Skeletal muscle satellite cell (primary cell): ENCODE results near the gene DRG2.

Source experiments
- H3K27me3 ChIP-seq: 2 replicates; pipeline ENCODE4 v1.7.0; 2013; ENCODE audit warnings: low read length; ENCODE audit not compliant: control insufficient read depth, insufficient read depth
- H3K36me3 ChIP-seq: 2 replicates; pipeline ENCODE4 v1.7.0; 2013; ENCODE audit warnings: mild to moderate bottlenecking, control low read depth, low read length; ENCODE audit not compliant: insufficient read depth
- H3K4me1 ChIP-seq: 2 replicates; pipeline ENCODE4 v1.7.0; 2013; ENCODE audit warnings: low read length; ENCODE audit not compliant: control insufficient read depth, insufficient read depth
- H3K4me2 ChIP-seq: 2 replicates; pipeline ENCODE4 v1.7.0; 2013; ENCODE audit warnings: mild to moderate bottlenecking, low read length
- H3K4me3 ChIP-seq: 2 replicates; pipeline ENCODE4 v1.7.0; 2013; ENCODE audit warnings: low read length
- H3K9ac ChIP-seq: 2 replicates; pipeline ENCODE4 v1.7.0; 2013; ENCODE audit warnings: mild to moderate bottlenecking, low read depth, low read length, moderate library complexity
- H3K9me3 ChIP-seq: replicated peaks from 2 replicates; pipeline ENCODE4 v1.7.0; 2013; ENCODE audit warnings: mild to moderate bottlenecking, control low read depth, low read length

DRG2 gene

DNA sequence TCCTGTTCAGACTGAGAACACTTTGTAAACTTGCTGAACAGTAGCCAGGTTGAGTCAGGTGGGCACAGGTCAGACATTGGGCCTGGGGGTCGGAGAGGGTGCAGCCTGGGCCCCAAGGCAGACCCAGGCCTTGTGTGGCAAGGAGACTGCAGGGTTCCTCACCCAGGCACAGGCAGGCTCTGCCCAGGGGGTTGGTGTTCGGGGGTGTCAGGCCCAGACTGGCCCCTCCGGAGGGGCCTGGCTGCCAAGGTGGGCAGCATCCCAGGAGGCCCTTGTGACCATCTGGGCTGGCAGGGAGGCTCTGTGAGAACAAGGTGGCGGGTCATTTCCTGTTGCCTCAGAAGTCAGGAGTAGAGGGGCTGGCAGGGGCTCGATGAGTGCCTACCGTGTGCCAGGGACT is 20.2 kb downstream of the DRG2 start:
- no peaks in the 10 kb centered on the region for H3K27me3 ChIP-seq
- no peak overlapping the region for H3K4me2 ChIP-seq
- H3K36me3 ChIP-seq, result peaks cover 12% of the 10 kb centered on the region
- no peak overlapping the region for H3K4me3 ChIP-seq
- H3K4me1 ChIP-seq, result no peaks in the 10 kb centered on the region
- no peak overlapping the region for H3K9ac ChIP-seq
- H3K9me3 ChIP-seq, result no peaks in the 10 kb centered on the region

DNA sequence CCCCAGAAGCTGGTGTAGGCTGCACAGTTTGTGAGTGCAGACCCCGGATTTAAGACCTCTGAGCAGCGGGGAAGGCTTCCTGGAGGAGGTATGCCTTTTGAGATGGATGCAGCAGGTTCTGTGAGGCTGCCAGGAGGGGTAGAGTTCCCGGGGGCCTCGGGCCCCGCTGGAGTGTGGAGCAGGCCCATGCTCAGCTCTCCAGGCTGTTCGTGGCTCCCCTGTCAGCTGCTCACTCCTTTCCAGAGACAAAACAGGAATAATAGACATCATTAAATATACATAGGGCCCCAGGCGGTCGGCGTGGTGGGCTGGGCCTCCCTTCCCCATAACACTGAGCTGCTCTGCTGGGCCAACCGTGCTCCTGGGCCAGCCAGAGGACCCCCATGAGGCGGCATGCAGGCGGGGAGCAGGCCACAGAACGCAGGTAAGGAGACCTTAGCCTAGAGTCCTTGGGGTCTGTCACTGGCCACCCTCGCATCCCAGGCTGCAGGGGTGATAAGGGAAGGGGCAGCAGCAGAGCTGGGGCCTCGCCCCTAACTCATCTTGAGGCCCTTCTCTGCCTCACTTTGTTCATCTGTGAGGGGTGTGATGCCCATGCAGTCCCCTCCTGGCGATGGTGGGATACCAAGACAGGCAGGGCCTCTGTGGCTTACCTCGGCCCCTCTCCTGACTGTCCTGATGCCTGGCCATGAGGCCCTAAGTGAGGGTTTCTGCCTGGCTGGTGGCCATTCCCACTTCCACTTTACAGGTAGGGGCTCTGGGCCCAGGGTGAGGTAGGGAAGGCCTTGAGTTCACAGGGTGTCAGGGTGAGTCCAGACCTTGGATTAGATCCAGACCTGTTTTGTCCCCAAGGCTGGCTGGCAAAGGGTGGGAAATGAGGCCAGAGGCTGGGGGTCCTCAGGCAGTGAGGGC is 20.9 kb downstream of the DRG2 start, which contains the start of gene MYO15A:
MYO15A (plus strand) TSS at position 356 of the 912 bp plus-strand sequence. CDS start 10,045 bp downstream, outside the sequence.
- Histone ChIP-seq H3K4me1 (no peaks in the 10 kb centered on the region), H3K4me3 (no peak within 1 kb of the TSS), H3K9me3 (no peaks in the 10 kb centered on the region), H3K36me3 (peaks cover 12% of the 10 kb centered on the region), H3K9ac (no peak within 1 kb of the TSS), H3K4me2 (no peak within 1 kb of the TSS), H3K27me3 (no peaks in the 10 kb centered on the region)

DNA sequence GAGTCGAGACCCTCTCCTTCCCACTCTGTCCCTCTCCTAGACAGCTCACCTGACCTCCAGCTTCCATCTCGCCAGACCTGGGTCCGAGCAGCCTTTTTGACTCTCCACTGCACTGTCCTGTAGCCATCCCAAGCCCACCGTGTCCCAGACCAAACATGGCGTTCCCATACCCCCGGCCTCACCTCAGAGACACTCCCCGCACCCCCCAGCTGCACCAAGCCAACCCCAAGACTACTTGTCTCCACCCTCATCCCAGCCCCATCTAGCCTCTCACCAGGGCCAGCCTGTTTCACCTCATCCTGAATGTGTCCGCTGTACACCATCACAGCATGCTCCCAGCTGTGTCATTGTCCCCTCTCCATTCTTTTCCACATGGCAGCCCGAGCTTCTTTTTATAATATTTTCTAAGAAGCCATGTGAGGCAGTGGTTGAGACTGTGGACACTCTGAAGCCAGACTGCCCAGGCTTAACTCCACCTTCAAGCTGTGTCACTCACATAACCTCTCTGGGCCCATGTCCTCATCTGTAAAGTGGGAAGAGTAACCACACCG is 22.3 kb downstream of the DRG2 start:
- no peaks in the 10 kb centered on the region for H3K4me1 ChIP-seq
- H3K4me3 ChIP-seq, result no peak overlapping the region
- H3K9me3 ChIP-seq, result no peaks in the 10 kb centered on the region
- H3K9ac ChIP-seq, result no peak overlapping the region
- no peaks in the 10 kb centered on the region for H3K27me3 ChIP-seq
- H3K36me3 ChIP-seq, result peaks cover 10% of the 10 kb centered on the region
- H3K4me2 ChIP-seq, result no peak overlapping the region

DNA sequence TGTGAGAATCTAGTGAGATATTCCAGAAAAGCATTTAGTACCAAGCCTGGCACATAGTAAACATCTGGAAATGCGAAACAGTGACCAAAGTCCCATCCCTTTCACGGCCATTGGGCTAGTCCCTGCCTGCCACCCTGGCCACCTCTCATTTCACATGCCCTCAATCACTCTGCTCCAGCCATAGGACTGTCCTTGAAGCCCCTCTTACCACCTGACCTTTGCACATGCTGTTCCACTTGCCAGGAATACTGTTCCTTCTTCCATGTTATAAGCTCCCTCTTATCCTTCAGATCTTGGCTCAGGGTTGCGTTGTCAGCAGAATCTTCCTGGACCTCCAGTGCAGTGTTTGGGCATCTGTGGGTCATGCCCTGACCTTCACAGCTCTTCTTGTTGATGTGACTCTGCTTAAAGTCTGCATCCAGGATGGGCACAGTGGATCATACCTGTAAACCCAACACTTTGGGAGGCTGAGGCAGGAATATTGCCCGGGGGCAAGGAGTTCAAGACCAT is 22.9 kb downstream of the DRG2 start:
- Histone ChIP-seq H3K9me3 (no peaks in the 10 kb centered on the region), H3K4me1 (no peaks in the 10 kb centered on the region), H3K9ac (no peak overlapping the region), H3K4me2 (no peak overlapping the region), H3K36me3 (peaks cover 8% of the 10 kb centered on the region), H3K4me3 (no peak overlapping the region), H3K27me3 (no peaks in the 10 kb centered on the region)

DNA sequence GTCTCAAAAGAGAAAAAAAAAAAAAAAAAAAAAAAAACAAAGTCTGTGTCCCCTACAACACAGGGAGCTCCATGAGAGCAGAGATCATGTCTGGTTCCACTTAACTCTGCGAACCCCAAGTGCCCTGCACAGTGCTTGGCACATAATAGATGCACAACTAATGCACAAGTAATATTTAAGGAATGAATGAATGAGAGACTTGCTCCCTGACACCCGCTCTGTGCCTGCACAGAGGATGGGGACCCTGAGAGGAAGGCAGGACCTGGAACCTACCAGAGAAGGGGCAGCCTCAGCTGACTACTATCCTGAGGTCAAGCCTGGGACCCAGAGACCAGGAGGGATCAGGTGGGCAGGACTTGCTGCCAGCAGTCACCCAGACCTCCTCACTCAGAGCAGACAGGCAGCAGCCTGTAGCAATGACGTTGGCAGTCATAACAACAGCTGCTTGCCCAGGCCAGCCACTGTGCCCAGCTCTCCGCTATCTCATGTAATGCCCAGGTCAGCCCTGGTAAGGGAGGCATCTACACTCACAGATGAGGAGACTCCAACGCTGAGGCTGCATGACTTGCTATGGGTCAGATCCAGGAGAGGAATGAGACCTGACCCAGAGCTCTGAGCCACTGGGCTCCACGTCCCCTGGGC is 23.7 kb downstream of the DRG2 start:
- Histone ChIP-seq H3K27me3 (no peaks in the 10 kb centered on the region), H3K4me1 (no peaks in the 10 kb centered on the region), H3K36me3 (peaks cover under 1% of the 10 kb centered on the region), H3K4me3 (no peak overlapping the region), H3K9ac (no peak overlapping the region), H3K4me2 (no peak overlapping the region), H3K9me3 (no peaks in the 10 kb centered on the region)

DNA sequence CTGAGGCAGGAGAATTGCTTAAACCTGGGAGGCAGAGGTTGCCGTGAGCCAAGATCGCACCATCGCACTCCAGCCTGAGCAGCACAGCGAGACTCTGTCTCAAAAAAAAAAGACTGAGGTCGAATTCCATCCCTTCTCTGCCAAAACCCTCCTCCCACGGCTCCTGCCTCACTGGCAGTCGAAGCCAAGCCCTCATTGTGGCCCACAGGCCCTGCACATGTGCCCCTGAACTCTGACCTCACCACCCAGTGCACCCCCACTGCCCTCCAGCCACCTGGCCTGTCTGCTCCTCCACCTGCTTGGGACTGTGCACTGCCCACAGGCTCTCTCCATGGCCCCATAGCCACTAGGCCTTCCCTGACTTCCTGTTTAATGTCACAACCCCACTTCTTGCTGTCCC is 27.8 kb downstream of the DRG2 start:
- Histone ChIP-seq H3K4me1 (no peaks in the 10 kb centered on the region), H3K9ac (no peak overlapping the region), H3K4me3 (no peak overlapping the region), H3K27me3 (no peaks in the 10 kb centered on the region), H3K36me3 (no peaks in the 10 kb centered on the region), H3K9me3 (peaks cover 9% of the 10 kb centered on the region), H3K4me2 (no peak overlapping the region)

DNA sequence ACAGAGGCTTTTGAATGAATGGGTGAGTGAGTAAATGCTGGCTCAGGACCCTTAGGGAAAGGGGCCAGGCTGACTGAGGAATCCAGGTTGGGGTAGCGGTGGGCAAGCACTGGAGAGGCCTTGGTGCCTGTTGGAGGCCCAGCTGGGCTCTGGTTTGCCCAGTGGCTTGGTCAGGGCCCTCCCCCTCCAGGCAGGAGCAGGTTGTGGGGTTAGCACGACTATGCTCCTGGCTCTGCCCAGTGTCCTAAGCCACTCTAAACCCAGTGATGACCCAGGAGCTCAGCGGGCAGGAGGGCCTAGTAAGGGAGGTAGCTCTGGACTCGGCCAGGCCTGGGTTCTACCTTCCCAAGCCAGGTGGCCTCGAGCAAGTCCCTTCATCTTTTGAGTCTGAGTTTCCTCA is 28.3 kb downstream of the DRG2 start:
- H3K9me3 ChIP-seq, result peaks cover 9% of the 10 kb centered on the region

DNA sequence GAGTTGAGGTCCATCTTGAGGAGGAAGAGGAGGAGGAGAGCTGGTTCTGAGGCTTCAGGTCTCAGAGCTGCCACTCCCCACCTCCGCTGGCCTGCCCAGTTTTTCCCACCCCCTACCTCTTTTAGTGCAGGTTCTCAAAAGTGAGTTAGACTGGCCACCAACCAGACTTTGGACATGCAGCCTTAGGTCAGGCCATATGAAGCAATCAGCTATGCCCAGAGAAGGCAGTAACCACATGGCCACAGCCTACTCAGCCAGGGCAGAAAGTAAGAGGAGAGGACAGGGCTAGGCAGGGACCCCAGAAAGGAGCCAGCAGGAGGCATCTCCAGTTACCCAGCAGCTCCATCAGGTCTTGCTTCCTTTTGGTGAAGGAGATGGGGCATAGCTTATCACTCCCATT is 29.8 kb downstream of the DRG2 start:
- Histone ChIP-seq H3K36me3 (no peaks in the 10 kb centered on the region), H3K9ac (no peak overlapping the region), H3K4me1 (no peaks in the 10 kb centered on the region), H3K27me3 (no peaks in the 10 kb centered on the region), H3K4me2 (no peak overlapping the region), H3K4me3 (no peak overlapping the region), H3K9me3 (peaks cover 9% of the 10 kb centered on the region)

More for the DNA sequence above, 28.3 kb downstream of the DRG2 start:
- Histone ChIP-seq H3K4me1 (no peaks in the 10 kb centered on the region), H3K4me3 (no peak overlapping the region), H3K4me2 (no peak overlapping the region), H3K9ac (no peak overlapping the region), H3K36me3 (no peaks in the 10 kb centered on the region), H3K27me3 (no peaks in the 10 kb centered on the region)

DNA sequence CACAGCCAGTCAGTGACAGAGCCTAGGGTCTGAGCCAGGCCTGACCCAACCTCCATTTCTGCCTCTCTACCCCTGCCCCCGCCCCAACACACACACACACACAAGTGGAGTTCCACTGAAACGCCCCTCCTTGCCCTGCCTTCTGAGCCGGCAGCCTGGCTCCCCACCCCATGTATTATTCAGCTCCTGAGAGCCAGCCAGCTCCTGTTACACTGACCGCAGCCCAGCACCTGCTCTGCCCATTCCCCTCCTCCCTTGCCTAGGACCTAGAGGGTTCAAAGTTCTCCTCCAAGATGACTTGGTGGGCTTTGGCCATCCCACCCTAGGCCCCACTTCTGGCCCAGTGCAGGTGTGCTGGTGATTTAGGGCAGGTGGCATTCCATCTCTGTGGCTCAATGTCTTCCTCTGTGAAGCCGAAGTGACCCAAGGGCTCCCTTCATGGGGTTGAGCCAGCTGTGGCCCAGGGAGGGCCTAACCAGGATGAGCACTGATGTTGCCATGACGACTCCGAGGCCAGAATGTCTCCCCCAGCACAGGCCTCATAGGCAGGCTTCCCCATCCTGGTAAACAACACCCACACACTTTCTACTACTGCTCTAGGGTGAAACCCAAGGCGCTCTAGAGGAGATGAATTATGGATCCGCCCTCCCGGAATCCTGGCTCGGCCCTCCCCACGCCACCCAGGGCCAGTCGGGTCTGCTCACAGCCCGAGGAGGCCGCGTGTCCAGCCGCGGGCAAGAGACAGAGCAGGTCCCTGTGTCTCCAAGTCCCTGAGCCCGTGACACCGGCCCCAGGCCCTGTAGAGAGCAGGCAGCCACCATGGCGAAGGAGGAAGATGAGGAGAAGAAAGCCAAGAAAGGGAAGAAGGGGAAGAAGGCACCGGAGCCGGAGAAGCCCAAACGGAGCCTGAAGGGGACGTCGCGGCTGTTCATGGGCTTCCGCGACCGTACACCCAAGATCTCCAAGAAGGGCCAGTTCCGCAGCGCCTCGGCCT is 30.5 kb downstream of the DRG2 start:
- Histone ChIP-seq H3K27me3 (no peaks in the 10 kb centered on the region), H3K4me3 (no peak overlapping the region), H3K36me3 (no peaks in the 10 kb centered on the region), H3K4me2 (no peak overlapping the region), H3K9ac (no peak overlapping the region), H3K9me3 (peaks cover 9% of the 10 kb centered on the region), H3K4me1 (no peaks in the 10 kb centered on the region)

DNA sequence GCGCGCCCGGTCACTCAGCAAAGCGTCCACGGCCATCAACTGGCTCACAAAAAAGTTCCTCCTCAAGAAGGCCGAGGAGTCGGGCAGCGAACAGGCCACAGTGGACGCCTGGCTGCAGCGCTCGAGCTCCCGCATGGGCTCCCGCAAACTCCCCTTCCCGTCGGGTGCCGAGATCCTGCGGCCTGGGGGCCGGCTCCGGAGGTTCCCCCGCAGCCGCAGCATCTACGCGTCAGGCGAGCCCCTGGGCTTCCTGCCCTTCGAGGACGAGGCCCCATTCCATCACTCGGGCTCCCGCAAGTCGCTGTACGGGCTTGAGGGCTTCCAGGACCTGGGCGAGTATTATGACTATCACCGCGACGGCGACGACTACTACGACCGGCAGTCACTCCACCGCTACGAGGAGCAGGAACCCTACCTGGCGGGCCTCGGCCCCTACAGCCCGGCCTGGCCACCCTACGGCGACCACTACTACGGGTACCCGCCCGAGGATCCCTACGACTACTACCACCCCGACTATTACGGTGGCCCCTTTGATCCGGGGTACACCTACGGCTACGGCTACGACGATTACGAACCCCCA is 31.5 kb downstream of the DRG2 start:
- Histone ChIP-seq H3K9ac (no peak overlapping the region), H3K27me3 (no peaks in the 10 kb centered on the region), H3K36me3 (no peaks in the 10 kb centered on the region), H3K9me3 (peaks cover 9% of the 10 kb centered on the region), H3K4me1 (no peaks in the 10 kb centered on the region), H3K4me3 (no peak overlapping the region), H3K4me2 (no peak overlapping the region)
